Naive B cell (primary cell): Measurements from ENCODE around the gene F10. TPM values are rescaled to one million over a fixed set of nuclear protein-coding genes. Genes with fewer than 3 reads are reported as not detected.

Source experiments
- ATAC-seq, 2 donors: fragments of 150-1000 bp; cut with Tn5 transposase; 2 replicates each; pipeline ENCODE4 v1.10.0; 2021; ENCODE audit warnings: low read depth in 2 of 2, mild to moderate bottlenecking in 2 of 2, moderate library complexity in 2 of 2
- DNase-seq: peaks from one replicate; pipeline ENCODE4 v3.0.0; 2022
- H3K27ac Mint-ChIP-seq, 6 donors: one replicate each; pipeline ENCODE4 v1.8.0; 2020 to 2022; ENCODE audit warnings: mild to moderate bottlenecking in 6 of 6, mixed read lengths in 6 of 6, moderate library complexity in 5 of 6, inconsistent platforms in 2 of 6
- H3K27me3 Mint-ChIP-seq, 3 donors: one replicate each; pipeline ENCODE4 v1.8.0; 2021 to 2022; ENCODE audit warnings: mixed read lengths in 3 of 3, mild to moderate bottlenecking in 1 of 3
- H3K36me3 Mint-ChIP-seq, 2 donors: one replicate each; pipeline ENCODE4 v1.8.0; 2020 to 2022; ENCODE audit warnings: mixed read lengths in 2 of 2, inconsistent platforms in 1 of 2, mild to moderate bottlenecking in 1 of 2
- H3K4me1 Mint-ChIP-seq, 3 donors: one replicate each; pipeline ENCODE4 v1.8.0; 2020 to 2022; ENCODE audit warnings: mixed read lengths in 3 of 3, inconsistent platforms in 1 of 3, mild to moderate bottlenecking in 1 of 3, moderate library complexity in 1 of 3
- H3K4me3 Mint-ChIP-seq, 8 donors: one replicate each; pipeline ENCODE4 v1.8.0; 2020 to 2022; ENCODE audit warnings: mild to moderate bottlenecking in 8 of 8, mixed read lengths in 8 of 8, moderate library complexity in 8 of 8, inconsistent platforms in 2 of 8
- H3K9me3 Mint-ChIP-seq, 7 donors: one replicate each; pipeline ENCODE4 v1.8.0; 2020 to 2022; ENCODE audit warnings: mixed read lengths in 7 of 7, mild to moderate bottlenecking in 5 of 7, inconsistent platforms in 2 of 7, moderate library complexity in 1 of 7
- polyA plus RNA-seq, 6 donors: library from polyadenylated mRNA; unstranded; fragments of 300-500 nt; fragmentation: Illumina TruSeq; gene quantifications; one replicate each; pipeline ENCODE4 v1.2.3, GENCODE V29; 2021; ENCODE audit warnings: low read depth in 6 of 6

Gene F10
- polyA plus RNA-seq, 6 donors from 2014 or later = not detected

DNA sequence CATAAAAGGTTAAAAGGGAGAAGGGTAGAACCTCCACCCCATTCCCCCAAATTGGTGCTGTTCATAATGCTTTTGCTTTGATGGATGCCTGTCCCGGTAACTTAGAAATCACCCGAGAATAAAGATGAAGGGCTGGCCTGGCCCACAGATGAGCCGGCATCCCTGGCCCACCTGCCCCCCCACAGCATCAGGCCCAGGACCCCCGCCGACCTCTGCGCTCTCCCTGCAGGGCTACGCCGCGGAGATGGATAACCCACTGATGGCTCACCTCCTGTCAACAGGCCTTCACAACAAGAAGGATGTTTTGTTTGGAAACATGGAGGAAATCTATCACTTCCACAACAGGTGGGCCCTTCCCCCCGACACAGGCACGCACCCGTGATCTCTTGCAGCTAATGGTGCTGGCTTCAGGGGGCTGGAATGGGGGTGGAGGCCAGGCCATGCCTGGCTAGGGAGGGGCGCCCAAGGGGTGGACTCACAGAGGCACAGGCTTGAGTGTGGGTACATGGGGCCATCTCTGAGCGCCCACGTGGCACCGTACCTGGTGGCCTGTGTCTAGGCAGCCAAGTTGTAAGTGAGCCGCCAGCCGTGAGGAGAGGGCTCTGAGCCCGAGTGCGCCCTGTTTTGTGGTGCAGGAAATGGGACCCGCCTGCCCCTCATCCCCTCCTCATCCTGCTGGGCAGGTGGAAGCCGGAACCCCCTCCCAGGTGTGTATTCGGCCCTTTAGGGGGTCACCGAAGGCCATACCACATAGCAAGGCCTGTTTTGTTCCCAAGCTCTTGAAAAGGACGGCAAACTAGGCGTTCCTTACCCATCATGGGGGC, 40.2 kb upstream of the F10 start:
- no peak for ATAC-seq
- H3K27me3 Mint-ChIP-seq = no peaks in the 10 kb centered on the region
- H3K36me3 Mint-ChIP-seq = peaks cover 5 to 17% of the 10 kb centered on the region in 2 donors
- no peak overlapping the region for H3K4me3 Mint-ChIP-seq
- no peak overlapping the region for H3K27ac Mint-ChIP-seq
- peaks cover 0 to 2% (median 0%) of the 10 kb centered on the region in 3 donors for H3K4me1 Mint-ChIP-seq
- peaks cover 0 to 2% (median 0%) of the 10 kb centered on the region in 7 donors for H3K9me3 Mint-ChIP-seq
- DNase-seq = no peak

DNA sequence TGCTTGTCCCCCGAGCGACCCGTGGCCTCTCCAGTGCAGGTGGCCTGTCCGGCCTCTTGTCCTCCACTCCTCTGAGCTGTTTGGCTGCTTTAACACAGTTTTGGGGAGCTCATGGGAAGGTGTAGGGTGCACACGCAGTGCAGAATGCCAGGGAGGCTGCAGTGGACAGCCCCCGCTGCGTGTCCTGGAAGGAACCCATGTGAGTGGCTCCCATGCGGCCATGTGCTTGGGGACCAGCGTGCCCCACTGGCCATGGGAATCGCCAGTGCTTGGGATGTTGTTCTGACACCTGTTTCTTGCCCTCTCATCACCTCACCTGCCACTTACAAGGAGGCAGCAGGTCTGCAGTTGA, 39.6 kb upstream of the F10 start:
- no peak for ATAC-seq
- no peak for DNase-seq
- H3K9me3 Mint-ChIP-seq = peaks cover 0 to 2% (median 0%) of the 10 kb centered on the region in 7 donors
- no peaks in the 10 kb centered on the region for H3K27me3 Mint-ChIP-seq
- H3K27ac Mint-ChIP-seq = no peak overlapping the region
- peaks cover 5 to 11% of the 10 kb centered on the region in 2 donors for H3K36me3 Mint-ChIP-seq
- H3K4me3 Mint-ChIP-seq = no peak overlapping the region
- H3K4me1 Mint-ChIP-seq = peaks cover 0 to 2% (median 0%) of the 10 kb centered on the region in 3 donors

DNA sequence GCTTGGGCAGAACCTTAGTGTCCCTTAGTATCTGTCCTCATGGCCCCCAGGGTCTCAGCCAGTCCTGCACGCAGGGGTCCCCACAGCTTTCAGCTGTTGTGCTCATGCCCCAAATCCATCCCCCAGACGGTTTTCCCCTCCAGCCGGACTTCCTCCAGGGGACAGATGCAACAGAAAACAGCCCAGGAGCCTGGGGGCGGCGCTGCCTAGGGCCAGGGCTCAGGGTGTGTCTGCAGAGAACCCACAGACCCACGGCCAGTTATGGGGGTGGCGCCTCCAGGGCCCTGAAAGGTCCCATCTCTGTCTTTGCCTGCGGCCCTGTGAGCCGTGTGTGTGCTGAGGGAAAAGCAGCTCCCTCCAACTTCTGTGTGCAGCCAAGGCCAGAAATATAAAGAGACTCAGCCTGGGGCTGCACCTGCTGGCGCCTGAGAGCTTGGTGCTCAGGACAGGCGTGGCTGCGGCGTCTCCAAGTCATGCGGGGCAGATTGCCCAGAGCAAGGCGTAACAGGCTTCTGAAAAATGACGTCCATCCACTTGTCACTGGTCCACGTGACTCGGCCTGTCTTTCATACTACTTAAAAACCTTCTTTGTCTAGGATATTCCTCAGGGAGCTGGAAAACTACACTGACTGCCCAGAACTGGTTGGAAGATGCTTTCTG, 39.1 kb upstream of the F10 start:
- Mint-ChIP-seq H3K9me3 (peaks cover 0 to 2% (median 0%) of the 10 kb centered on the region in 7 donors), H3K36me3 (peaks cover 5 to 6% of the 10 kb centered on the region in 2 donors), H3K27ac (no peak overlapping the region), H3K4me3 (no peak overlapping the region), H3K27me3 (no peaks in the 10 kb centered on the region), H3K4me1 (peaks cover 0 to 2% (median 0%) of the 10 kb centered on the region in 3 donors)
- DNase-seq = no peak
- no peak for ATAC-seq

DNA sequence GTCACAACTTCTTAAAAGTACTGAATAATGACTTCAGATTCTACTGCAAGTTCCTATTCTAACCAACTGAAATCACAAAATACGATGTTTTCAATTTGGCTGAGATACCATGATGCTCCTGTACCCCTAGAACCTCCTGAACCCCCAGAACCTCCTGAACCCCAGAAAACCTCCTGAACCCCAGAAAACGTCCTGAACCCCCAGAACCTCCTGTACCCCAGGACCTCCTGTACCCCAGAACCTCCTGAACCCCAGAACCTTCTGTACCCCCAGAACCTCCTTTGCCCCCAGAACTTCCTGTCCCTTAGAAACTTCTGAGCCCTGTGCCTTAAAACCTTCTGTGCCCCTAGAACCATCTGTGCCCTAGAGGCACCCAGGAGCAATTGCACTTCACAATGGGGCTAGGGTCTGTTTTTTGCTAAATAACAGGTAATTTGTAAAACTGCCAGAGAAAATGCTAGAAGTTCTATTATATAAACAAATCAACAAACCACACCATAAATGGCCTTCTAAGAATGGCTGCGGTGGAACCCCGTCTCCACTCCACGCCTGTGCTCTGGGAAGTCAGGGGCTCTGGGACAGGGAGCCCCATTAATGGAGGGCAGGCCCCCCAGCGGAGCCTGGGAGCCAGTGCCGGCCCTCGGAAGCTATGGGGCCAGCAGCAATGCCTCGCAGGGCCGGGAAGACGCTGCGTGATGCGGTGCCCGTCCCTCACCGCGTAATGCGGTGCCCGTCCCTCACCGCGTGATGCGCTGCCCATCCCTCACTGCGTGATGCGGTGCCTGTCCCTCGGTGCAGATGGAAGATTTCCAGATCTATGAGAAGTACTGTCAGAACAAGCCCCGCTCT, 38.3 kb upstream of the F10 start:
- peaks cover 0 to 2% (median 0%) of the 10 kb centered on the region in 3 donors for H3K4me1 Mint-ChIP-seq
- H3K27ac Mint-ChIP-seq = no peak overlapping the region
- no peak overlapping the region for H3K4me3 Mint-ChIP-seq
- H3K27me3 Mint-ChIP-seq = no peaks in the 10 kb centered on the region
- ATAC-seq (no peak), DNase-seq (no peak)
- peaks cover 4 to 5% of the 10 kb centered on the region in 2 donors for H3K36me3 Mint-ChIP-seq
- H3K9me3 Mint-ChIP-seq = peaks cover 0 to 2% (median 0%) of the 10 kb centered on the region in 7 donors

DNA sequence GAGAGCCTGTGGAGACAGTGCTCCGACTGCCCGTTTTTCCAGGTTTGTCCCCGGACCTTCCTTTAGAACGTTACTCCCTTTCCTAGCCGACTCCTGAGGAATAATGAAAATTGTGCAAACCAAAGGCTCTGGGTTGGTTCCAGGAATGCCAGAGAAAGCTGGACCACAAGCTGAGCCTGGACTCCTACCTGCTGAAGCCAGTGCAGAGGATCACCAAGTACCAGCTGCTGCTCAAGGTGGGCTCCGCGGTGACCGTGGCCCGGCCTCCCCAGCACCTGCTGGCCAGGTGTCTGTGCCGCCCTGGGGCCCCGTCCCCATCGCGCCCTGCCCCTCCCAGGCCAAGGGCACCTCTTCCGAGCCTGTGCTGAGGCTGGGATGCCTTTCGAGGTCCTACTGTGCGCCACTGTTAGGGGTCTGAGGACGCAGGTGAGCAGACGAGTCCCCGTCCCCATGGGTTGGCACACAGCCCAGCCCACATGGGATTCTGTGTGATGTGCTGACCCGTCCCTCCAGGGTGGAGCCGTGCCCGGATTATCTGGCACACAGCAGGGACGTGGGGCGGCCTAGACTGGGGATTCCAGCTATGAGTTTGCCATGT, 37.6 kb upstream of the F10 start:
- H3K36me3 Mint-ChIP-seq = peaks cover 0 to 5% of the 10 kb centered on the region in 2 donors

DNA sequence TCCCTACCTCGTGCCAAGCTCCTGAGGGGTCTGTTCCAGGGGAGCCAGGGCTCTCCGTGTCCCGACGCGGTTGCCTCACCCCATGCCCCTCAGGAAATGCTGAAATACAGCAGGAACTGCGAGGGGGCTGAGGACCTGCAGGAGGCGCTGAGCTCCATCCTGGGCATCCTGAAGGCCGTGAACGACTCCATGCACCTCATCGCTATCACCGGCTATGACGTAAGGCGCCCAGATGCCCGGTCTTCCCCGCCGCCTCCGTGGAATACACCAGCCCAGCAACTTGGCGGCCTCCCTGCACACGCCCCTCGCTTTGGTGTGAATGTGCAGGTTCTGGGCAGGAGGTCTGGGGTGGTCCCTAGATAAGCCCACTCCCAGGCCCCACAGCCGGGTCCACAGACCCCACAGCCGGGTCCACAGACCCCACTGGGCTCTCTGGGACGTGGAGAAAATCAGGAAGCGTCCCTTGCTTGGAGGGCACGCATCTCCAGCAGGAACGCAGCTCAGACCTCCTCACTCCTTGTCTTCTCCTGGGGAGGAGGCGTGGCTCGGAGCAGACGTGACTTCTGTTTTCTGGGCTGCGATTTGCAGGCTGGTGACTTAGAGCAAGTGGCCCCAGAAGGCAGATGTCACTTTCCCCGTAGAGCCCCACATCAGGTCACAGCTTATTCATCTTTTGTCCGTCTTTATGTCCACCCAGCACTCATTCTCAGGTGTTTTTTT, 36.4 kb upstream of the F10 start:
- Mint-ChIP-seq H3K27ac (no peak overlapping the region), H3K27me3 (no peaks in the 10 kb centered on the region), H3K4me3 (no peak overlapping the region), H3K4me1 (peaks cover 0 to 2% (median 0%) of the 10 kb centered on the region in 3 donors), H3K36me3 (peaks cover 0 to 5% of the 10 kb centered on the region in 2 donors), H3K9me3 (peaks cover 0 to 2% (median 0%) of the 10 kb centered on the region in 7 donors)
- no peak for ATAC-seq
- DNase-seq = no peak

More for the DNA sequence above, 37.6 kb upstream of the F10 start:
- H3K4me1 Mint-ChIP-seq = peaks cover 0 to 2% (median 0%) of the 10 kb centered on the region in 3 donors
- no peak for DNase-seq
- no peak overlapping the region for H3K4me3 Mint-ChIP-seq
- H3K27ac Mint-ChIP-seq = no peak overlapping the region
- no peak for ATAC-seq
- no peaks in the 10 kb centered on the region for H3K27me3 Mint-ChIP-seq
- peaks cover 0 to 2% (median 0%) of the 10 kb centered on the region in 7 donors for H3K9me3 Mint-ChIP-seq

DNA sequence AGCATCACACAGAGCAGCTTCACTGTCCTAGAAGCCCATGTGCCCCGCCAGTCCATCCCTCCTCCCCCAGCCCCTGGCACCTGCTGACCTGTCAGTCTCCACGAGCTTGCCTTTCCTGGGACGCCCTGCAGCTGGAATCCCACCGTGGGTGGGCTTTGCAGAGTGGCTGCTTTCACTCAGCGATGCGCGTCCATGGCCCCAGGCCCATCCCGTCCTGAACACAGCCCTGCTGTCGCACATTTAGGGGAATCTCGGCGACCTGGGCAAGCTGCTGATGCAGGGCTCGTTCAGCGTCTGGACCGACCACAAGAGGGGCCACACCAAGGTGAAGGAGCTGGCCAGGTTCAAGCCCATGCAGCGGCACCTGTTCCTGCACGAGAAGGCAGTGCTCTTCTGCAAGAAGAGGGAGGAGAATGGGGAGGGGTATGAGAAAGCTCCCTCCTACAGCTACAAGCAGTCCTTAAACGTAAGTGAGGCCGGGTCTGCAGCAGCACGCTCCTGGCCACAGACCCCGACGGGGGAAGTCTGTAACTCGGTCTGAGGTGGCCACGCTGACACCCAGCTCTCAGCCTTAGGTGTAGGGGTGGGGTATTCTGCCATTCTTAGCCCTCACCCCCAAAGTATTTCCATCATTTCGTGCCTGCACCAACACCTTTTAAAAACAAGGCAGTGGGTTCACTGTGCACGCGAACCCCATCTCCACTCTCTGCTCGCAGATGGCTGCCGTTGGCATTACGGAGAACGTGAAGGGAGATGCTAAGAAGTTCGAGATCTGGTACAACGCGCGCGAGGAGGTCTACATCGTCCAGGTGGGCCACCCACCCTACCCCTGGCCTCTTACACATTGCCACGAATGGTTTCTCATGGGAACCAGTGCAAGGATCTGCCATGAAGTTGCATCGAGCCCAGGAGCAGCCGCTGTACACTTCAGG, 35.3 kb upstream of the F10 start:
- Mint-ChIP-seq H3K36me3 (peaks cover 0 to 5% of the 10 kb centered on the region in 2 donors), H3K27me3 (no peaks in the 10 kb centered on the region), H3K4me3 (no peak overlapping the region), H3K9me3 (peaks cover 0 to 2% (median 0%) of the 10 kb centered on the region in 7 donors), H3K27ac (no peak overlapping the region), H3K4me1 (peaks cover 0 to 2% (median 0%) of the 10 kb centered on the region in 3 donors)
- ATAC-seq = no peak
- DNase-seq = no peak

DNA sequence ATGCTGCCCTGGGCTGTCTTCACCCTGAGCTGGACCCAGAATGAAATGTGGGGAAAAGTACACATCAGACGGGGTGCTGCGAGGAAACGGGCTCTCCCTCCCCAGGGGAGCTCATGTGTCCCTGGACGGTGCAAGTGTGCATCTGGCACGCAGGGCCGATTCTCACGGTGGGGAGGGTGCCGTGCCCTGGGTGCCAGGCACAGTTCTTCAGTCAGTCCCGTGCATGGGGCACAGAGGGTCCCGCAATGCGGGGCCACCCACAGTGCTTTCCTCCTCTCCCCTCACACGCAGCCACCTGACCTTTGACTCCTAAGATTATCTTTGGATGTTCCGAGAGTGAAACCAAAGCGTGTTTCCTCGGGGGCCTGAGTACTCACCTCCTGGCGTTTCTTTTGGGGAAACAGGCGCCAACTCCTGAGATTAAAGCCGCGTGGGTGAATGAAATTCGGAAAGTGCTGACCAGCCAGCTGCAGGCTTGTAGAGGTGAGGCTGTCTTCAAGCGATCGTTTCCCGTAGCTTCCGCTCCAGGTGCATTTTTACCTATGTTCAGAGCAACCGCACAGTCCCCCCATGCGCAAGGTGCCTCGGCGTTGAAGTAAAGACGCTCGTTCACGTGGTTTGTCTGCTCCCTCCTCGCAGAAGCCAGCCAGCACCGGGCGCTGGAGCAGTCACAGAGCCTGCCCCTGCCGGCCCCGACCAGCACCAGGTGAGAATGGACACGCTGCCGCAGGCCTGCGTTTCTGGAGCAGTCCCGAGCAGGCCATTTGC, 34.5 kb upstream of the F10 start:
- Mint-ChIP-seq H3K36me3 (peaks cover 0 to 5% of the 10 kb centered on the region in 2 donors), H3K27ac (no peak overlapping the region)

DNA sequence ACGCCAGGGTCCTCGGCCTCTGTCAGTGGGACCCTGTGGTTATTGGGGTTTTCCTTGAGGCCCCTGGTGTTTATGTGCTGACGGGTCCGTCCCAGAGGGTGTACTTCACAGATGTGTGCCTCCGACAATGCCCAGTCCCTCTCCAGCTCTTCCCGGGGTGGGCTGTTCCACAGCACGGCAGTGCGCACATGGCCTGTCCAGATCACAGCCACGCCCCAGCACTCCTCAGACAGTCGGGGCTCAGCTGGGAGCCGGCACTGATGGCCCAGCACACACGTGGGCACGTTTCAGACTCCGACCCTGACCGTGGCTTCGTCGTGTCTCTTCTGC, 33.9 kb upstream of the F10 start:
- Mint-ChIP-seq H3K27me3 (no peaks in the 10 kb centered on the region), H3K4me1 (peaks cover 0 to 2% (median 0%) of the 10 kb centered on the region in 3 donors), H3K27ac (no peak overlapping the region), H3K9me3 (peaks cover 0 to 2% (median 0%) of the 10 kb centered on the region in 7 donors), H3K4me3 (no peak overlapping the region), H3K36me3 (peaks cover 0 to 5% of the 10 kb centered on the region in 2 donors)
- DNase-seq (no peak), ATAC-seq (no peak)

More for the DNA sequence above, 34.5 kb upstream of the F10 start:
- Mint-ChIP-seq H3K4me1 (peaks cover 0 to 2% (median 0%) of the 10 kb centered on the region in 3 donors), H3K27me3 (no peaks in the 10 kb centered on the region), H3K9me3 (peaks cover 0 to 2% (median 0%) of the 10 kb centered on the region in 7 donors), H3K4me3 (no peak overlapping the region)
- ATAC-seq = no peak
- DNase-seq = no peak

DNA sequence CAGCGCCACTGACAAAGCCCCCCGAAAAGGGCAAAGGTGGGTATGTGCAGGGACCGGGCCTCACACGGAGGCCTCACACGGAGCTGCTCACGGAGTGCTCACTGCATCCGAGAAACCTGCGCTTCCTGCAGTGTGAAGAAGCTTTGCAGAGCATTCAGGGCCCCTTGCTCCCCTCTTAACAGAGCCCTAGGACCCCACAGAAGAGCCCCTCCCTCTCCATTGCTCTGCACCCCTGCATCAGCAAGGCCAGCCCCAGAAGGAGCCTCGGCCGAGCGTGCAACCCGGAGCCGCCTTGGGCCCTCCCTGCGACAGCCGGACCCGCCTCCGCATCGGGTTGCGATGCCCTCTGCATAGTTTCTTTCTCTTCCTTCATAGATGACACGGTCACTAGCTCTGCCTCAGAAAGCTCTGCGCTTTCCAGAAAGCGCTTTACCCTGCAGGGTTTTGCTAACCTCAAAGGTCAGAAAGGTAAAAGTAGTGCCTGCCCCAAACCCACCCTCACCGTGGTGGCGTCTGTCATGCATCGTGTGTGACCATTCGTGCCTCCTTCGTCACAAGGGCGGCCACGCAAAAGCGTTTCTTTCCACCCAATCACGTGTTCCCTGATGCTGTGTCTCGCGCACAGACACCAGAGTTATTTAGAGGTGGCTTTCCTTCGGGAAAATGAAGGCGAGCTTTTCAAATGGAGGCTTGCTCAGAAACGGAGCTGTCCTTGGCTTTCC, 32.7 kb upstream of the F10 start:
- H3K4me3 Mint-ChIP-seq = no peak overlapping the region

DNA sequence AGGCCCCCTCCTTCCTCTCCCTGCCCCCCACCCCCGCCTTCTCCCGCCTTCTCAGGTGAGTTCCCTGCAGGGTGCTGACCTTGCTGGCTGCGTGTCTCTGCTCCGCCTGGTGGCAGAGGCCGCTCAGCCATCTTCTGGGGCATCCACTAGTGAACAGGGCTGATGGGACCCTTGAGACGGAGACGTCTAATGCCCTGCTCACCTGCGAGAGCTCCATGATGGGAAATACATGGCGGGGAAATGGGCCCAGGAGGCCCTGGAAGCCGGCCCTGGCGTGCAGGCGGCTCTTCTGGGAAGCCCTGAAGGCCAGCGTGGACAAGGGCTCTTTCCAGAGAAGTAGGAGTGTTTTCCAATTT, 32.2 kb upstream of the F10 start:
- no peaks in the 10 kb centered on the region for H3K27me3 Mint-ChIP-seq

More for the DNA sequence above, 32.7 kb upstream of the F10 start:
- H3K36me3 Mint-ChIP-seq = peaks cover 0 to 1% of the 10 kb centered on the region in 2 donors
- ATAC-seq (no peak), DNase-seq (no peak)
- no peak overlapping the region for H3K27ac Mint-ChIP-seq
- H3K27me3 Mint-ChIP-seq = no peaks in the 10 kb centered on the region
- H3K9me3 Mint-ChIP-seq = no peaks in the 10 kb centered on the region
- H3K4me1 Mint-ChIP-seq = no peaks in the 10 kb centered on the region

More for the DNA sequence above, 32.2 kb upstream of the F10 start:
- Mint-ChIP-seq H3K9me3 (no peaks in the 10 kb centered on the region), H3K4me1 (no peaks in the 10 kb centered on the region), H3K27ac (no peak overlapping the region), H3K4me3 (no peak overlapping the region), H3K36me3 (peaks cover 0 to 7% of the 10 kb centered on the region in 2 donors)
- DNase-seq = no peak
- ATAC-seq = no peak
